SU-DHL-6 (cell line): ENCODE measurements around the gene SYT8.

Experiments
- H2AFZ ChIP-seq: fragments of 200-600 bp; sonication (generic); 2 replicates; pipeline ENCODE4 v1.6.1; 2014; ENCODE audit warnings: low read depth, mild to moderate bottlenecking, moderate library complexity, mixed read lengths, antibody characterized with exemption, low read length; ENCODE audit not compliant: severe bottlenecking
- H3F3A ChIP-seq: fragments of 200-600 bp; shearing (Covaris generic); 2 replicates; pipeline ENCODE4 v1.6.0; 2016; ENCODE audit warnings: antibody characterized with exemption, mild to moderate bottlenecking; ENCODE audit not compliant: insufficient read depth
- H3K27ac ChIP-seq: fragments of 200-600 bp; sonication (generic); 2 replicates; pipeline ENCODE4 v1.5.1; 2016; ENCODE audit warnings: low read depth, mild to moderate bottlenecking, low read length, moderate library complexity, mixed read lengths
- H3K27me3 ChIP-seq: fragments of 200-600 bp; sonication (generic), shearing (Covaris generic); 2 replicates; pipeline ENCODE4 v1.6.0; 2014; ENCODE audit warnings: mild to moderate bottlenecking, low read length
- H3K36me3 ChIP-seq: fragments of 200-600 bp; sonication (generic); 2 replicates; pipeline ENCODE4 v1.6.1; 2014; ENCODE audit warnings: mild to moderate bottlenecking, low read length, mixed read lengths
- H3K4me2 ChIP-seq: fragments of 300-600, 200-600 bp; shearing (Covaris generic), sonication (generic); 2 replicates; pipeline ENCODE4 v1.6.0; 2014; ENCODE audit warnings: low read length, low read depth, mild to moderate bottlenecking; ENCODE audit not compliant: poor library complexity, severe bottlenecking
- H3K4me3 ChIP-seq: fragments of 200-600 bp; sonication (generic); 2 replicates; pipeline ENCODE4 v1.5.1; 2014; ENCODE audit warnings: antibody characterized with exemption, low read length, mild to moderate bottlenecking, mixed read lengths; ENCODE audit not compliant: insufficient read depth, poor library complexity, severe bottlenecking
- H3K79me2 ChIP-seq: fragments of 200-600 bp; sonication (generic); 2 replicates; pipeline ENCODE4 v1.6.1; 2014; ENCODE audit warnings: mild to moderate bottlenecking, low read length, moderate library complexity; ENCODE audit not compliant: insufficient read depth
- H3K9ac ChIP-seq: fragments of 200-600 bp; sonication (generic); 2 replicates; pipeline ENCODE4 v1.7.0; 2014; ENCODE audit warnings: mild to moderate bottlenecking, low read length
- H3K9me2 ChIP-seq: fragments of 200-600 bp; sonication (generic); replicated peaks from 2 replicates; pipeline ENCODE4 v1.6.1; 2014; ENCODE audit warnings: low read length; ENCODE audit not compliant: insufficient read depth
- H3K9me3 ChIP-seq: fragments of 200-600 bp; sonication (generic); 2 replicates; pipeline ENCODE4 v1.6.1; 2014; ENCODE audit warnings: low read length, mixed read lengths; ENCODE audit not compliant: insufficient read depth
- H4K20me1 ChIP-seq: fragments of 200-600 bp; sonication (generic); 2 replicates; pipeline ENCODE4 v1.6.1; 2014; ENCODE audit warnings: low read depth, mild to moderate bottlenecking, antibody characterized with exemption, low read length, moderate library complexity, mixed read lengths
- EZH2phosphoT487 ChIP-seq: fragments of 200-600 bp; sonication (generic), shearing (Covaris generic); conservative IDR thresholded peaks from 2 replicates; pipeline ENCODE4 v1.6.1; 2018; ENCODE audit warnings: mild to moderate bottlenecking, antibody characterized with exemption, low read length, moderate library complexity, mixed read lengths
- TF ChIP-seq, protein P1 (sequence below): fragments of 200-600 bp; sonication (generic); IDR thresholded peaks from one replicate; pipeline ENCODE4 v1.5.1; 2017; ENCODE audit warnings: antibody characterized with exemption, mild to moderate bottlenecking, low read length, moderate library complexity; ENCODE audit not compliant: insufficient read depth, poor library complexity, severe bottlenecking

Gene SYT8

GRCh38 chr11:1868636-1869291 is 34.0 kb downstream of the SYT8 start:
- Histone ChIP-seq H2AFZ (no peak overlapping the region), H3K27ac (no peak overlapping the region), H3K9me3 (no peaks in the 10 kb centered on the region), H3K4me3 (no peak overlapping the region), H3K9ac (no peak overlapping the region), H3K36me3 (no peaks in the 10 kb centered on the region), H3K4me2 (no peak overlapping the region), H3K9me2 (no peaks in the 10 kb centered on the region), H3K79me2 (no peaks in the 10 kb centered on the region), H3F3A (no peaks in the 10 kb centered on the region), H3K27me3 (no peaks in the 10 kb centered on the region), H4K20me1 (no peaks in the 10 kb centered on the region; the same call in 1 of the 2 replicates)
- TF ChIP-seq EZH2phosphoT487: no peak
- TF ChIP-seq, protein P1, sequence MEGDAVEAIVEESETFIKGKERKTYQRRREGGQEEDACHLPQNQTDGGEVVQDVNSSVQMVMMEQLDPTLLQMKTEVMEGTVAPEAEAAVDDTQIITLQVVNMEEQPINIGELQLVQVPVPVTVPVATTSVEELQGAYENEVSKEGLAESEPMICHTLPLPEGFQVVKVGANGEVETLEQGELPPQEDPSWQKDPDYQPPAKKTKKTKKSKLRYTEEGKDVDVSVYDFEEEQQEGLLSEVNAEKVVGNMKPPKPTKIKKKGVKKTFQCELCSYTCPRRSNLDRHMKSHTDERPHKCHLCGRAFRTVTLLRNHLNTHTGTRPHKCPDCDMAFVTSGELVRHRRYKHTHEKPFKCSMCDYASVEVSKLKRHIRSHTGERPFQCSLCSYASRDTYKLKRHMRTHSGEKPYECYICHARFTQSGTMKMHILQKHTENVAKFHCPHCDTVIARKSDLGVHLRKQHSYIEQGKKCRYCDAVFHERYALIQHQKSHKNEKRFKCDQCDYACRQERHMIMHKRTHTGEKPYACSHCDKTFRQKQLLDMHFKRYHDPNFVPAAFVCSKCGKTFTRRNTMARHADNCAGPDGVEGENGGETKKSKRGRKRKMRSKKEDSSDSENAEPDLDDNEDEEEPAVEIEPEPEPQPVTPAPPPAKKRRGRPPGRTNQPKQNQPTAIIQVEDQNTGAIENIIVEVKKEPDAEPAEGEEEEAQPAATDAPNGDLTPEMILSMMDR: no peak

- no peak overlapping the region for H3K9ac ChIP-seq
These were observed 34.9 kb downstream of the SYT8 start for GRCh38 chr11:1869427-1870325.

DNA sequence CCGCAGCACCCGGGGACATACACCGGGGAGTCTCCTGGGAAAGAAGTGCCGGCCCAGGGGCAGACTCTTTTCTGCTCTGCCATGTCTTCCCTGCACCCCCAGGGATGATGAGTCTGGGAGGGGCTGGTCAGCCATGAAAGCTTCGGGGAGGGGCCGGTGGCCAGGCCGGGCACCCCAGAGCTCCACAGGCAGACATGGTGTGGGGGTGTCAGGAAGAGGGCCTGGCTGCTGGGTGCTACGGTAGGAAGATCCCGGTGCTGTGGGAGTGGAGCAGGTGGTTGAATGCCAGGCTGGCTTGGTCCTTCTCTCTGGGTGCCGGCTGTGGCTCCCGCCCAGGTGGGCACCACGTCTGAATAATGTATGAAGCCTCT is 35.5 kb downstream of the SYT8 start:
- TF ChIP-seq, protein P1: no peak
- no peak for TF ChIP-seq EZH2phosphoT487
- Histone ChIP-seq H3K9ac (no peak overlapping the region), H3K4me3 (no peak overlapping the region), H4K20me1 (no peaks in the 10 kb centered on the region; the same call in 1 of the 2 replicates), H3K36me3 (no peaks in the 10 kb centered on the region), H2AFZ (no peak overlapping the region), H3K9me2 (no peaks in the 10 kb centered on the region), H3F3A (no peaks in the 10 kb centered on the region), H3K79me2 (no peaks in the 10 kb centered on the region), H3K9me3 (no peaks in the 10 kb centered on the region), H3K4me2 (no peak overlapping the region), H3K27ac (no peak overlapping the region), H3K27me3 (no peaks in the 10 kb centered on the region)

More at GRCh38 chr11:1869427-1870325, 34.9 kb downstream of the SYT8 start:
- Histone ChIP-seq H3F3A (no peaks in the 10 kb centered on the region), H2AFZ (no peak overlapping the region), H3K79me2 (no peaks in the 10 kb centered on the region), H3K4me2 (no peak overlapping the region), H4K20me1 (no peaks in the 10 kb centered on the region; the same call in 1 of the 2 replicates), H3K36me3 (no peaks in the 10 kb centered on the region), H3K27me3 (no peaks in the 10 kb centered on the region), H3K4me3 (no peak overlapping the region), H3K9me2 (no peaks in the 10 kb centered on the region), H3K27ac (no peak overlapping the region), H3K9me3 (no peaks in the 10 kb centered on the region)
- TF ChIP-seq, protein P1: peak; percentile 87
- TF ChIP-seq EZH2phosphoT487: no peak
